ENCODE data around the gene PTPRN2.

PTPRN2 gene

GRCh38 chr7:158001621-158002320, 585.9 kb downstream of the PTPRN2 start:
- DNase-seq = no peak

- DNase-seq = no peak
These were observed 586.6 kb downstream of the PTPRN2 start for GRCh38 chr7:158001003-158001402.

GRCh38 chr7:158000160-158000559, 587.5 kb downstream of the PTPRN2 start:
- no peak for DNase-seq

- no peak for DNase-seq
These were observed 588.6 kb downstream of the PTPRN2 start for GRCh38 chr7:157998884-157999552.

- no peak for DNase-seq
These were observed 590.2 kb downstream of the PTPRN2 start for GRCh38 chr7:157997471-157997870.

- DNase-seq = no peak
These were observed 590.6 kb downstream of the PTPRN2 start for GRCh38 chr7:157997080-157997440.

- no peak for DNase-seq
These were observed 591.1 kb downstream of the PTPRN2 start for GRCh38 chr7:157996359-157997079.

GRCh38 chr7:157995815-157996214, 591.8 kb downstream of the PTPRN2 start:
- no peak for DNase-seq

- no peak for DNase-seq
These were observed 593.3 kb downstream of the PTPRN2 start for GRCh38 chr7:157994319-157994718.

GRCh38 chr7:157993406-157994105, 594.1 kb downstream of the PTPRN2 start:
- DNase-seq = no peak

GRCh38 chr7:157992511-157993160, 595.0 kb downstream of the PTPRN2 start:
- DNase-seq = no peak

- no peak for DNase-seq
These were observed 595.9 kb downstream of the PTPRN2 start for GRCh38 chr7:157991761-157992160.

GRCh38 chr7:157991351-157991750, 596.3 kb downstream of the PTPRN2 start:
- DNase-seq = no peak

GRCh38 chr7:157990881-157991250, 596.8 kb downstream of the PTPRN2 start:
- no peak for DNase-seq

GRCh38 chr7:157990226-157990880, 597.3 kb downstream of the PTPRN2 start:
- no peak for DNase-seq

GRCh38 chr7:157989589-157989988, 598.0 kb downstream of the PTPRN2 start:
- DNase-seq = no peak

GRCh38 chr7:157987906-157988305, 599.7 kb downstream of the PTPRN2 start:
- DNase-seq = no peak

GRCh38 chr7:157986051-157986450, 601.6 kb downstream of the PTPRN2 start:
- DNase-seq = no peak

GRCh38 chr7:157985636-157986035, 602.0 kb downstream of the PTPRN2 start:
- DNase-seq = no peak

GRCh38 chr7:157984423-157985163, 603.0 kb downstream of the PTPRN2 start:
- DNase-seq = no peak

Measured in inflammatory macrophage (primary cell).